Kidney epithelial cell (primary cell): ENCODE results near the gene EBF4. TPM values are rescaled to one million over a fixed set of nuclear protein-coding genes. Genes with fewer than 3 reads are reported as not detected.

ENCODE experiments used
- DNase-seq: peaks from one replicate; pipeline ENCODE4 v3.0.0-alpha.2; 2010; ENCODE audit warnings: low read depth
- H3K27me3 ChIP-seq: 2 replicates; pipeline ENCODE4 v1.6.0; 2011; ENCODE audit warnings: low read length; ENCODE audit not compliant: control insufficient read depth, insufficient read depth
- H3K36me3 ChIP-seq: 2 replicates; pipeline ENCODE4 v1.5.1; 2011; ENCODE audit warnings: low read length; ENCODE audit not compliant: control insufficient read depth, insufficient read depth
- H3K4me3 ChIP-seq: 2 replicates; pipeline ENCODE4 v1.5.1; 2011; ENCODE audit warnings: low read depth, mild to moderate bottlenecking, control low read depth, low read length
- total RNA-seq: library from RNA; depleted of rRNA; stranded (reverse); fragments of >200 nt; gene quantifications from 2 replicates; pipeline ENCODE4 v1.2.3, GENCODE V29; 2015
- TF ChIP-seq, protein P1 (sequence below): IDR thresholded peaks from 2 replicates; pipeline ENCODE4 v1.5.1; 2011; ENCODE audit warnings: mild to moderate bottlenecking, moderate library complexity, low read length, control low read depth, inconsistent platforms; ENCODE audit not compliant: insufficient read depth, poor library complexity, severe bottlenecking

Gene EBF4
- total RNA-seq, 1 donor from 2014 or later = 8.1 TPM

GRCh38 chr20:2740702-2741101 lies 48.1 kb downstream of the EBF4 start:
- TF ChIP-seq, protein P1, sequence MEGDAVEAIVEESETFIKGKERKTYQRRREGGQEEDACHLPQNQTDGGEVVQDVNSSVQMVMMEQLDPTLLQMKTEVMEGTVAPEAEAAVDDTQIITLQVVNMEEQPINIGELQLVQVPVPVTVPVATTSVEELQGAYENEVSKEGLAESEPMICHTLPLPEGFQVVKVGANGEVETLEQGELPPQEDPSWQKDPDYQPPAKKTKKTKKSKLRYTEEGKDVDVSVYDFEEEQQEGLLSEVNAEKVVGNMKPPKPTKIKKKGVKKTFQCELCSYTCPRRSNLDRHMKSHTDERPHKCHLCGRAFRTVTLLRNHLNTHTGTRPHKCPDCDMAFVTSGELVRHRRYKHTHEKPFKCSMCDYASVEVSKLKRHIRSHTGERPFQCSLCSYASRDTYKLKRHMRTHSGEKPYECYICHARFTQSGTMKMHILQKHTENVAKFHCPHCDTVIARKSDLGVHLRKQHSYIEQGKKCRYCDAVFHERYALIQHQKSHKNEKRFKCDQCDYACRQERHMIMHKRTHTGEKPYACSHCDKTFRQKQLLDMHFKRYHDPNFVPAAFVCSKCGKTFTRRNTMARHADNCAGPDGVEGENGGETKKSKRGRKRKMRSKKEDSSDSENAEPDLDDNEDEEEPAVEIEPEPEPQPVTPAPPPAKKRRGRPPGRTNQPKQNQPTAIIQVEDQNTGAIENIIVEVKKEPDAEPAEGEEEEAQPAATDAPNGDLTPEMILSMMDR = no peak
- H3K36me3 ChIP-seq = no peaks in the 10 kb centered on the region
- H3K4me3 ChIP-seq = no peak overlapping the region
- peaks cover 18% of the 10 kb centered on the region for H3K27me3 ChIP-seq
- DNase-seq = no peak

GRCh38 chr20:2741463-2741862 lies 48.9 kb downstream of the EBF4 start:
- Histone ChIP-seq H3K27me3 (peaks cover 18% of the 10 kb centered on the region), H3K4me3 (no peak overlapping the region), H3K36me3 (no peaks in the 10 kb centered on the region)
- TF ChIP-seq, protein P1 = no peak
- no peak for DNase-seq

DNA sequence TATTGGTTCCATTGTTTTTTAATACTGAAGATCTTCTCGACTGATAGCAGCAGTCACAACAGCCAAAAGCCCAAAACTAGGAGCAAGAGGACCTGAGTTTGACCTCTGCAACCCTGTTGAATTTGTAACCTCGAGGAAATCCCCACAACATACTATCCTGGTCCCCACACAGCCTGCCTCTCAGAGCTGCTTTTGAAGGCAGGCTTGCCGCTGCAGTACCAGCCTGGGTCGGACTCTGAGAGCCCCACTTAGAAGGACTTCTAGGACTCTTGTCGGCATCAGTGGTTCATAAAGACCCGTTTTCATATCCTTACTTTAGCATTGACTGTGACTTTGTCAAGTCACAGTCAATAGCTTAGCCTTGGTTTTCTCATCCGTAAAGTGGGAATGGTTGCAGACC lies 49.3 kb downstream of the EBF4 start:
- H3K4me3 ChIP-seq = no peak overlapping the region
- no peak for DNase-seq
- TF ChIP-seq, protein P1 = no peak
- no peaks in the 10 kb centered on the region for H3K36me3 ChIP-seq
- H3K27me3 ChIP-seq = peaks cover 20% of the 10 kb centered on the region

GRCh38 chr20:2742431-2742830 lies 49.9 kb downstream of the EBF4 start:
- no peaks in the 10 kb centered on the region for H3K36me3 ChIP-seq
- no peak overlapping the region for H3K4me3 ChIP-seq
- DNase-seq = no peak
- TF ChIP-seq, protein P1 = no peak
- peaks cover 21% of the 10 kb centered on the region for H3K27me3 ChIP-seq

DNA sequence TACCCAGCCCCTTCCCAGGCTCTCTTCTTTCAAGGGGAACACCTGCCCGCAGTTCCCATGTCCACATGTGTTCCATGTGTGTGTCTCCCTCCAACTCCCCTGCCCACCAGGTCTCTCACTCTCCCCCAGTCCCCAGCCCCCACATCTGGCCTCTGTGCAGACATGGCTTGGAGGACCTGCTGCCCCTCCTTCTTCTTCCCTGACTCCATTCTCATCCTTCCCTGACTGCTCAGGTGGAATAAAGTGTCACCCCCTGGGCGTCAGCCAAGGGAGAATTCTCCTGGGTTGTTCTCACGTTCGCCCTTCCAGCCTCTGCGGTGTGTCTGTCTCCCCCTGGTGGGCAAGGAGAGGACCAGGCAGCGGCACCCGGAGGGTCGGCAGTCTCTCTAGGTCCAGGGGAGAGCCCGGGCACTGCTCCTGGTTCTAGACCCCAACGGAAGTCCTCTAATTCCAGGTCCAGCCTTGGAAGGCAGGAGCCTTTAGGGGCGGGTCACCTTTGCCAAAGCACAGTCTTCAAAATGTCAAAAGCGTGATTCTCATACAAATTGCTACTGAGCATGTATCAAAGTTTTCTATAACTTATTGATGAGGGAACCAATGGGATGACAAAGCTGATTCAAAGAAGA lies 50.5 kb downstream of the EBF4 start:
- H3K36me3 ChIP-seq = no peaks in the 10 kb centered on the region
- TF ChIP-seq, protein P1 = peak; percentile 94
- no peak overlapping the region for H3K4me3 ChIP-seq
- DNase-seq = peak; percentile 19
- H3K27me3 ChIP-seq = peaks cover 25% of the 10 kb centered on the region

GRCh38 chr20:2745060-2745910 lies 52.7 kb downstream of the EBF4 start:
- TF ChIP-seq, protein P1 = no peak
- H3K27me3 ChIP-seq = peaks cover 47% of the 10 kb centered on the region

More at GRCh38 chr20:2745060-2745910, 52.7 kb downstream of the EBF4 start:
- DNase-seq = no peak
- Histone ChIP-seq H3K36me3 (no peaks in the 10 kb centered on the region), H3K4me3 (no peak overlapping the region)
